Measurements from ENCODE around the gene HSPA12B.

DNA sequence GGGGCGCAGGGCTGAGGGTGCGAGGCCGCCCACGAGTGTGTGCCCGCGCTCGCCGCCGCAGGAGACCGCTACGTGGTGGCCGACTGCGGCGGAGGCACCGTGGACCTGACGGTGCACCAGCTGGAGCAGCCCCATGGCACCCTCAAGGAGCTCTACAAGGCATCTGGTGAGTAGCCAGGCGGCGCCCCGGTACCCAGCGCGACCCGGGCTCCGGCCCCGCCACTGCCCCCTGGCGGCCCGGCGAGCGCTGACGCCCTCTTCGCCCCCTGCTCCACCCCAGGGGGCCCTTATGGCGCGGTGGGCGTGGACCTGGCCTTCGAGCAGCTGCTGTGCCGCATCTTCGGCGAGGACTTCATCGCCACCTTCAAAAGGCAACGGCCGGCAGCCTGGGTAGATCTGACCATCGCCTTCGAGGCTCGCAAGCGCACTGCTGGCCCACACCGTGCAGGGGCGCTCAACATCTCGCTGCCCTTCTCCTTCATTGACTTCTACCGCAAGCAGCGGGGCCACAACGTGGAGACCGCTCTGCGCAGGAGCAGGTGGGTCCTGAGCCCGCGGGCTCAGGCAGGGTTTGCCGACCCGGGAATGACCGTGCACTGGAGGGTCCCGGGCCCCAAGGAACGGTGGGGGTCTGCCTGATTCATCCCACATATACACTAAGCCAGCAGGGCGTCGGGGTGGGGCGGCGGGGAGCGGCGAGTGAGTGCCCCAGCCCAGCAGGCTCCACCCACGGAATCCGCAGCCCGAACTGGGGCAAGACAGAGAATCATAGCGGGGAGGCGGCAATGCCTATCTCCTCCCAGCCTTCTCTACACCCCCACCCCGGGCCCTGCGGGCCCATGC, 17.4 kb downstream of the HSPA12B start:
- TF ChIP-seq, protein P1, sequence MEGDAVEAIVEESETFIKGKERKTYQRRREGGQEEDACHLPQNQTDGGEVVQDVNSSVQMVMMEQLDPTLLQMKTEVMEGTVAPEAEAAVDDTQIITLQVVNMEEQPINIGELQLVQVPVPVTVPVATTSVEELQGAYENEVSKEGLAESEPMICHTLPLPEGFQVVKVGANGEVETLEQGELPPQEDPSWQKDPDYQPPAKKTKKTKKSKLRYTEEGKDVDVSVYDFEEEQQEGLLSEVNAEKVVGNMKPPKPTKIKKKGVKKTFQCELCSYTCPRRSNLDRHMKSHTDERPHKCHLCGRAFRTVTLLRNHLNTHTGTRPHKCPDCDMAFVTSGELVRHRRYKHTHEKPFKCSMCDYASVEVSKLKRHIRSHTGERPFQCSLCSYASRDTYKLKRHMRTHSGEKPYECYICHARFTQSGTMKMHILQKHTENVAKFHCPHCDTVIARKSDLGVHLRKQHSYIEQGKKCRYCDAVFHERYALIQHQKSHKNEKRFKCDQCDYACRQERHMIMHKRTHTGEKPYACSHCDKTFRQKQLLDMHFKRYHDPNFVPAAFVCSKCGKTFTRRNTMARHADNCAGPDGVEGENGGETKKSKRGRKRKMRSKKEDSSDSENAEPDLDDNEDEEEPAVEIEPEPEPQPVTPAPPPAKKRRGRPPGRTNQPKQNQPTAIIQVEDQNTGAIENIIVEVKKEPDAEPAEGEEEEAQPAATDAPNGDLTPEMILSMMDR (IDR thresholded peaks at IDR 0.05; ENCODE audit: poor library complexity), result peak; percentile 69
- no peak for TF ChIP-seq EZH2phosphoT487 (IDR thresholded peaks at IDR 0.05; ENCODE audit: low read depth, severe bottlenecking, unreplicated experiment)

All from hepatocyte (in vitro differentiated cells).